ENCODE data around the gene UBL4A.

UBL4A gene

GRCh38 chrX:154459832-154460231 is 26.6 kb downstream of the UBL4A start:
- no peak overlapping the region for H3K4me3 ChIP-seq (replicated peaks; ENCODE audit: insufficient read depth, low read length)
- TF ChIP-seq GABPA (IDR thresholded peaks at IDR 0.05; ENCODE audit: low read depth) (no peak), REST (IDR thresholded peaks at IDR 0.05; ENCODE audit: insufficient replicate concordance, low read depth) (no peak), SPI1 (IDR thresholded peaks at IDR 0.05; ENCODE audit: borderline replicate concordance, low read depth) (no peak), POLR2AphosphoS5 (IDR thresholded peaks at IDR 0.05; ENCODE audit: low read depth) (no peak)
- TF ChIP-seq, protein P1, sequence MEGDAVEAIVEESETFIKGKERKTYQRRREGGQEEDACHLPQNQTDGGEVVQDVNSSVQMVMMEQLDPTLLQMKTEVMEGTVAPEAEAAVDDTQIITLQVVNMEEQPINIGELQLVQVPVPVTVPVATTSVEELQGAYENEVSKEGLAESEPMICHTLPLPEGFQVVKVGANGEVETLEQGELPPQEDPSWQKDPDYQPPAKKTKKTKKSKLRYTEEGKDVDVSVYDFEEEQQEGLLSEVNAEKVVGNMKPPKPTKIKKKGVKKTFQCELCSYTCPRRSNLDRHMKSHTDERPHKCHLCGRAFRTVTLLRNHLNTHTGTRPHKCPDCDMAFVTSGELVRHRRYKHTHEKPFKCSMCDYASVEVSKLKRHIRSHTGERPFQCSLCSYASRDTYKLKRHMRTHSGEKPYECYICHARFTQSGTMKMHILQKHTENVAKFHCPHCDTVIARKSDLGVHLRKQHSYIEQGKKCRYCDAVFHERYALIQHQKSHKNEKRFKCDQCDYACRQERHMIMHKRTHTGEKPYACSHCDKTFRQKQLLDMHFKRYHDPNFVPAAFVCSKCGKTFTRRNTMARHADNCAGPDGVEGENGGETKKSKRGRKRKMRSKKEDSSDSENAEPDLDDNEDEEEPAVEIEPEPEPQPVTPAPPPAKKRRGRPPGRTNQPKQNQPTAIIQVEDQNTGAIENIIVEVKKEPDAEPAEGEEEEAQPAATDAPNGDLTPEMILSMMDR (IDR thresholded peaks at IDR 0.05; ENCODE audit: insufficient read depth, low read length) = no peak
- no peak for DNase-seq (ENCODE audit: low read depth in 1 of 2, low spot score in 1 of 2)
- no peak overlapping the region for H3K27ac ChIP-seq (replicated peaks)
- peaks cover 4% of the 10 kb centered on the region for H3K27me3 ChIP-seq (ENCODE audit: insufficient read depth, poor library complexity, severe bottlenecking)

- Histone ChIP-seq H3K4me3 (replicated peaks; ENCODE audit: insufficient read depth, low read length) (no peak overlapping the region), H3K27ac (replicated peaks) (no peak overlapping the region), H3K27me3 (ENCODE audit: insufficient read depth, poor library complexity, severe bottlenecking) (peaks cover 4% of the 10 kb centered on the region)
- TF ChIP-seq POLR2AphosphoS5 (IDR thresholded peaks at IDR 0.05; ENCODE audit: low read depth) (no peak), REST (IDR thresholded peaks at IDR 0.05; ENCODE audit: insufficient replicate concordance, low read depth) (no peak), SPI1 (IDR thresholded peaks at IDR 0.05; ENCODE audit: borderline replicate concordance, low read depth) (no peak), GABPA (IDR thresholded peaks at IDR 0.05; ENCODE audit: low read depth) (no peak)
- TF ChIP-seq, protein P1 (IDR thresholded peaks at IDR 0.05; ENCODE audit: insufficient read depth, low read length) = no peak
- no peak for DNase-seq (ENCODE audit: low read depth in 1 of 2, low spot score in 1 of 2)
Measured at GRCh38 chrX:154458954-154459778, 27.2 kb downstream of the UBL4A start.

DNA sequence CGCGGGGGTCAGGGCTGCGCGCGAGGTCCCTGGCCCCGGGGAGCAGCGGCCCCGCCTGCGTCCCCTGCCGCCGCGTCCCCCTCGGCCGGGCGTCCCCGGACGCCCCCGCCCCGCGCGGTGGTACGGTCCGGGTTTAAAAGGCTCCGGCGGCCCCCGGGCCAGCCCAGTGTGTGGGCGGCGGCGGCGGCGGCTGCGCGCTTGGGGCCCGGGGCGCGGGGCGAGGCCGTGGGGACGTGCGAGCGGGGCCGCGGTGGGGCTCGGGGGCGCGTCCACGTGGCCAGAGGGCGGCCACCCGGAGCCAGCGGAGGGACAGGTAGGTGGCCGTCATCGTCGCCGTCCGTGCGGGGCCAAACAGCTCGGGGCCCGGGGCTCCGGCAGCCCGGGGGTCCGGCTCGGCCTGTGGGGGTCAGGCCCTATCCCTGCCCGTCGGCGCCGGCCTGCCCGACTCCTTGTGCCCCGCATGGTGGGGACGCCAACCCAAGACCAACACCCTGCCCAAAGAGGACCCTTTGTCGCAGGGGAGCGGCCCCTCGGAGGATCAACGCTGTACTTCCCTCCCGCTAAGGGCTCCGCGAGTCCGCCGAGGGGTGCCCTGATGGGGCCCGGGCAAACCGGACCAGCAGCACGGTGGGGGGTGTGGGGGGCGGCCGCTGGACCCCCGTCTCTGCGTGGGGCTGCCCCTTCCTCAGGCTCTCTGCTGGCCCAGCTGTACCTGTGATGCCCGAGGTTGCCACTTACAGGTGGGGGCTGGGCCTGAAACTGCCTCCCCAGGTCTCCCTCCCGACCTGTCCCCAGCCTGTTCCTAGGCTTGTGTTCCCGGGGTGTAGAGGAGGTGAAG is 28.1 kb downstream of the UBL4A start, which contains the start of gene PLXNA3:
TSS of gene PLXNA3 (plus strand) at position 166 of the 838 bp plus-strand sequence. CDS start 1,903 bp downstream, outside the sequence.
- peak within 1 kb of the TSS; percentile 44 for H3K4me3 ChIP-seq (replicated peaks; ENCODE audit: insufficient read depth, low read length)
- peaks cover 4% of the 10 kb centered on the region for H3K27me3 ChIP-seq (ENCODE audit: insufficient read depth, poor library complexity, severe bottlenecking)
- H3K27ac ChIP-seq (replicated peaks) = no peak within 1 kb of the TSS
- no peak for TF ChIP-seq POLR2AphosphoS5 (IDR thresholded peaks at IDR 0.05; ENCODE audit: low read depth)
- TF ChIP-seq REST (IDR thresholded peaks at IDR 0.05; ENCODE audit: insufficient replicate concordance, low read depth) = no peak
- TF ChIP-seq, protein P1 (IDR thresholded peaks at IDR 0.05; ENCODE audit: insufficient read depth, low read length) = no peak
- no peak for DNase-seq (ENCODE audit: low read depth in 1 of 2, low spot score in 1 of 2)
